Colonic mucosa (tissue), 4 donors: ENCODE results near the gene GCNT2. TPM values are rescaled to one million over a fixed set of nuclear protein-coding genes. Genes with fewer than 3 reads are reported as not detected.
A peak's percentile ranks its signal among the peaks of the same experiment; 100 is the strongest.

ENCODE experiments used
- DNase-seq: peaks from one replicate; pipeline ENCODE4 v3.0.0-alpha.2; 2020
- H3K27ac ChIP-seq: fragments of 200-600 bp; one replicate; pipeline ENCODE4 v1.8.0; 2021
- H3K27me3 ChIP-seq: fragments of 200-600 bp; one replicate; pipeline ENCODE4 v1.8.0; 2021
- H3K36me3 ChIP-seq: fragments of 200-600 bp; one replicate; pipeline ENCODE4 v1.8.0; 2021
- H3K4me1 ChIP-seq: fragments of 200-600 bp; one replicate; pipeline ENCODE4 v1.8.0; 2021; ENCODE audit warnings: mild to moderate bottlenecking
- H3K4me3 ChIP-seq: fragments of 200-600 bp; one replicate; pipeline ENCODE4 v1.8.0; 2021
- H3K9ac ChIP-seq, 2 donors: one replicate each; pipeline ENCODE4 v1.7.0; 2013; ENCODE audit warnings: control low read depth in 2 of 2, low read depth in 2 of 2, low read length in 2 of 2
- H3K9me3 ChIP-seq: fragments of 200-600 bp; one replicate; pipeline ENCODE4 v1.8.0; 2021
- intact Hi-C: fragments of 100-400 bp; cut with DNase I; formaldehyde crosslinking; loops from one replicate; pipeline ENCODE4 v1.14.1; 2022
- total RNA-seq, 2 donors: library from RNA; stranded (reverse); fragmentation: NEBNext Ultra II Directional in 1 of 2; extraction: Animal tissue kit (Norgen Biotek cat#: 25700) in 1 of 2; gene quantifications; one replicate each; pipeline ENCODE4 v1.2.1, GENCODE V29; 2021
- TF ChIP-seq, protein P1 (sequence below): fragments of 200-600 bp; IDR thresholded peaks from one replicate; pipeline ENCODE4 v1.8.0; 2022; ENCODE audit warnings: antibody characterized with exemption, mild to moderate bottlenecking
- donor health status: healthy.
- donor health status: DM: no; HTN: no; CAD: no.
- donor health status: DM: no; HTN: no; CAD: no.

The GCNT2 gene
- total RNA-seq, 2 donors from 2014 or later, result 9.8 to 9.9 TPM

DNA sequence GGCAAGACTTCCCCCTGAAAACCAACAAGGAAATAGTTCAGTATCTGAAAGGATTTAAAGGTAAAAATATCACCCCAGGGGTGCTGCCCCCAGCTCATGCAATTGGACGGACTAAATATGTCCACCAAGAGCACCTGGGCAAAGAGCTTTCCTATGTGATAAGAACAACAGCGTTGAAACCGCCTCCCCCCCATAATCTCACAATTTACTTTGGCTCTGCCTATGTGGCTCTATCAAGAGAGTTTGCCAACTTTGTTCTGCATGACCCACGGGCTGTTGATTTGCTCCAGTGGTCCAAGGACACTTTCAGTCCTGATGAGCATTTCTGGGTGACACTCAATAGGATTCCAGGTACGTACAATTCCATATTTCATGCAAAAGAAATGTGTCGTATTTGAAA, 35.8 kb downstream of the GCNT2 start:
- Histone ChIP-seq H3K27ac (no peak overlapping the region), H3K9ac (no peak overlapping the region), H3K9me3 (no peaks in the 10 kb centered on the region), H3K4me1 (peaks cover 4% of the 10 kb centered on the region), H3K36me3 (no peaks in the 10 kb centered on the region), H3K4me3 (no peak overlapping the region), H3K27me3 (no peaks in the 10 kb centered on the region)
- DNase-seq, result no peak
- TF ChIP-seq, protein P1, sequence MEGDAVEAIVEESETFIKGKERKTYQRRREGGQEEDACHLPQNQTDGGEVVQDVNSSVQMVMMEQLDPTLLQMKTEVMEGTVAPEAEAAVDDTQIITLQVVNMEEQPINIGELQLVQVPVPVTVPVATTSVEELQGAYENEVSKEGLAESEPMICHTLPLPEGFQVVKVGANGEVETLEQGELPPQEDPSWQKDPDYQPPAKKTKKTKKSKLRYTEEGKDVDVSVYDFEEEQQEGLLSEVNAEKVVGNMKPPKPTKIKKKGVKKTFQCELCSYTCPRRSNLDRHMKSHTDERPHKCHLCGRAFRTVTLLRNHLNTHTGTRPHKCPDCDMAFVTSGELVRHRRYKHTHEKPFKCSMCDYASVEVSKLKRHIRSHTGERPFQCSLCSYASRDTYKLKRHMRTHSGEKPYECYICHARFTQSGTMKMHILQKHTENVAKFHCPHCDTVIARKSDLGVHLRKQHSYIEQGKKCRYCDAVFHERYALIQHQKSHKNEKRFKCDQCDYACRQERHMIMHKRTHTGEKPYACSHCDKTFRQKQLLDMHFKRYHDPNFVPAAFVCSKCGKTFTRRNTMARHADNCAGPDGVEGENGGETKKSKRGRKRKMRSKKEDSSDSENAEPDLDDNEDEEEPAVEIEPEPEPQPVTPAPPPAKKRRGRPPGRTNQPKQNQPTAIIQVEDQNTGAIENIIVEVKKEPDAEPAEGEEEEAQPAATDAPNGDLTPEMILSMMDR, result no peak
- intact Hi-C loops, result no loop called here

DNA sequence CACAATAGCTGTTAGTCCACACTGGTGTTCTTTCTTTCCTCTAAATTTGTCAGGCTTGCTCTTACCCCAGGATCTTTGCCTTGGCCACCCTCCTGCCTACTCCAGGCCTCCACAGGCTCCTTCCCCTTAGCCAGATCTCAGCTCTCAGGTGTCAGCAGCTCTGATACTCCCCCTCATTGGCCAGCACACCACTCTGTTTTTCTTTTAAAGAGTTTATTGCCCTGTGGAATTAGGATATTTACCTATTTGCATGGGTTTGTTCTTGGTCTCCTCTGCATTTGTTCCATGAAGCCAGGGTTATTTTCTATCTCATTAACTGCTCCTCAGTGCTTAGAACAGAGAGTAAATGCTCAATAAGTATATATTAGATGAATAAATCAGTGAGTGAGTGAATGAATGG, 36.8 kb downstream of the GCNT2 start:
- intact Hi-C loops, result no loop called here
- DNase-seq, result no peak
- TF ChIP-seq, protein P1, result no peak
- Histone ChIP-seq H3K27me3 (no peaks in the 10 kb centered on the region), H3K9ac (no peak overlapping the region), H3K27ac (no peak overlapping the region), H3K9me3 (no peaks in the 10 kb centered on the region), H3K4me3 (no peak overlapping the region), H3K4me1 (peaks cover 4% of the 10 kb centered on the region), H3K36me3 (no peaks in the 10 kb centered on the region)

DNA sequence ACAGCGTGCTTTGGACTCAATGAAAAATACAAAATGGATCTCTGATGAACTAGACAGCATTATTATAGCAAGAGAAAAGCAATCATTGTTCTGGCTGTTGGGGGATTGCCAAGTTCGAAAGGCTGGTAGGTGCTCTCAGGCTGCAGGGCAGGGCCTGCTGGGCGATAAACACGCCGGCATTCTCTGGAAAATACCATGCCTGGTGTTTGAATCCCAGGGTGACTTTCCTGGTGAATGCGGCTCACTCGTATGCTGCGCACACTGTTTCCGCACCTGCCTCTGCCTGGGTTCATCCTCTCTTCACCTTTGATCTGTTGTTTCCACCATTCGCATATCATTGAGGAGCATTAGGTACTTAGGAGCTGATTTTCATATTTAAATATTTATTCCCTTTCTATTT, 37.4 kb downstream of the GCNT2 start:
- TF ChIP-seq, protein P1, result no peak
- H3K4me1 ChIP-seq, result peaks cover under 1% of the 10 kb centered on the region
- no peak overlapping the region for H3K4me3 ChIP-seq
- H3K27me3 ChIP-seq, result no peaks in the 10 kb centered on the region
- intact Hi-C loops, result no loop called here
- no peak overlapping the region for H3K27ac ChIP-seq
- no peaks in the 10 kb centered on the region for H3K9me3 ChIP-seq
- DNase-seq, result peak; percentile 67
- H3K9ac ChIP-seq, result peak overlapping the region in 1 of 2 donors; percentile 36
- H3K36me3 ChIP-seq, result no peaks in the 10 kb centered on the region

DNA sequence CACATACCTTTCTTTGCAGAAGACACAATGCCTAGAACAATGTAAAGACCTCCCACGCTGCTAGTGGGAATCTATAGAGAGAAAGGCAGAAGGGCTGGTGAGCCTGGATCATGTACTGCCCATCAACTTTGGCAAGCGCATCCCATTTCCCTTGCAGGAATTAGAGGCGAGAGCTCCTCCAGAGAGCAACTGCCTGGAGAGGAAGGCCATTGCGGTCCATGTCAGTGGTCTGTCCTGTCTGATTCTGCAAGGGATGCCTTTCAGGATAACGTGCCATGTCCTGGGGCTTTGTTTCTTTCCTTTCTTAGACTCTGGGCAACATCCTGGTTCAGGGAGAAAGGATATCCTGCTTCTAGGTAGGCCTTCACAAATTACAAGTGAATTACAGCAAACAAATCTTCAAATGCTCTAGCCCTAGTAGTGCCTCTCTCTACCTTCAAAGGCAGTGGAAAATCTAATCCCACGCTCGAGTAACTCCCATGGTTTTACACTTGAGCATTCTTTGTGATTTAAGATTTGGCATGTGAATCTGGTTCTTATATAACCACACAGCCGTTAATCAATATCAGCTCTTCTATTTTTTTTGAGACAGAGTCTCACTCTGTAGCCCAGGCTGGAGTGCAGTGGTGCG, 38.5 kb downstream of the GCNT2 start:
- DNase-seq, result no peak
- intact Hi-C loops, result no loop called here
- H3K4me1 ChIP-seq, result no peaks in the 10 kb centered on the region
- no peaks in the 10 kb centered on the region for H3K36me3 ChIP-seq
- H3K27me3 ChIP-seq, result no peaks in the 10 kb centered on the region
- no peak overlapping the region for H3K4me3 ChIP-seq
- H3K9ac ChIP-seq, result peak overlapping the region in 1 of 2 donors; percentile 6
- TF ChIP-seq, protein P1, result no peak
- no peaks in the 10 kb centered on the region for H3K9me3 ChIP-seq
- H3K27ac ChIP-seq, result no peak overlapping the region

DNA sequence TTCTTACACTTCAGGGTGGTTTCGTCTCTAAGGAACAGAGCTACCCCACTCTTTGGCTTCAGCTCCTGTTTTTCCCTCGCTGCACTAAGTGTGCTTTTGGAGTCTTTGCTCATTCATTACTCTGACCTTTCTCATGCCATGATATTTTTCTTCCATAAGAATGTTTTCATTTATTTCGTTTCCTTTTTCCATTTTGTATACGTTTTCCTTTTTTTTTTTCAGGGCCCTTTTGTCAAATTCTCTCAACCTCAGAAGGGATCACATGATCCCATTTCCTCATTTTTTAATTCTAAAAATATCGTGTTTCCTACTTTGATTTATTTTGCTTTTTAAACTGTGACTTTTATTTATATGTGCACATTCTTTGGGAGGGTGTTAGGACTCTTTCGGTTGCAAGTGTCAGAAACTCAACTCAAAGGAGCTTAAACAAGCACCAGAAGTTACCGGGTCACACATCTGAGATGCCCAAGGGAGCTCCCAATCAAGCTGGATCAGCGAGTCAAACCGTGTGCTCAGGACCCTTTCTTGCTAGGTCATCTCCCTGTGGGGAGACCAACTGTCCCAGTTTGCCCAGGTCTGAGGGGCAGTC, 40.6 kb downstream of the GCNT2 start:
- no peak for DNase-seq
- Histone ChIP-seq H3K9ac (no peak overlapping the region), H3K9me3 (no peaks in the 10 kb centered on the region), H3K27me3 (no peaks in the 10 kb centered on the region), H3K4me1 (no peaks in the 10 kb centered on the region), H3K27ac (no peak overlapping the region), H3K4me3 (no peak overlapping the region), H3K36me3 (no peaks in the 10 kb centered on the region)
- intact Hi-C loops, result no loop called here
- TF ChIP-seq, protein P1, result no peak
